K562 (cell line): ENCODE measurements around the gene SP6. TPM values are rescaled to one million over a fixed set of nuclear protein-coding genes. Genes with fewer than 3 reads are reported as not detected.

Experiments used
- GATAD2B ChIP-seq: fragments of 450-650 bp; IDR thresholded peaks from 2 replicates; pipeline ENCODE4 v1.6.1; 2017; ENCODE audit warnings: mild to moderate bottlenecking, borderline replicate concordance
- GTF2E2 ChIP-seq: fragments of 200-800 bp; sonication (Bioruptor generic); IDR thresholded peaks from 2 replicates; pipeline ENCODE4 v1.6.1; 2016; ENCODE audit warnings: missing genetic modification characterization, missing compliant biosample characterization
- KDM2B ChIP-seq: fragments of 250-450 bp; sonication (Bioruptor Pico); IDR thresholded peaks from 2 replicates; pipeline ENCODE4 v1.8.0; 2021; ENCODE audit warnings: mild to moderate bottlenecking, moderate library complexity
- KDM5B ChIP-seq: fragments of 200-600 bp; sonication (generic); IDR thresholded peaks from 2 replicates; pipeline ENCODE4 v1.6.1; 2012; ENCODE audit warnings: low read depth, mild to moderate bottlenecking, moderate library complexity, low read length, control low read depth, inconsistent platforms; ENCODE audit not compliant: insufficient replicate concordance
- PTBP1 ChIP-seq: fragments of 200-400 bp; formaldehyde crosslinking; IDR thresholded peaks from 2 replicates; pipeline ENCODE4 v1.6.1; 2017; ENCODE audit warnings: low read depth, low read length
- PTTG1 ChIP-seq: fragments of 450-650 bp; IDR thresholded peaks from 2 replicates; pipeline ENCODE4 v1.6.1; 2016; ENCODE audit warnings: low read depth, mild to moderate bottlenecking, missing genetic modification characterization, missing compliant biosample characterization
- ZKSCAN3 ChIP-seq: fragments of 250-450 bp; sonication (Bioruptor Pico); IDR thresholded peaks from 2 replicates; pipeline ENCODE4 v1.4.0; 2020
- ZNF140 ChIP-seq: fragments of 250-450 bp; sonication (Bioruptor Pico); IDR thresholded peaks from 2 replicates; pipeline ENCODE4 v1.8.0; 2021; ENCODE audit warnings: moderate library complexity, mild to moderate bottlenecking, inconsistent platforms
- ZNF398 ChIP-seq: fragments of 250-450 bp; sonication (Bioruptor Pico); IDR thresholded peaks from 2 replicates; pipeline ENCODE4 v1.8.0; 2021; ENCODE audit warnings: moderate library complexity, mild to moderate bottlenecking, inconsistent platforms
- polyA plus RNA-seq, 8 experiments: library from polyadenylated mRNA; depleted of rRNA in 4 of 8; stranded (reverse) in 5 of 8; unstranded in 3 of 8; fragments of >200 nt; fragmentation: Nextera tagmentation in 2 of 8; fragmentation: Illumina TruSeq in 1 of 8; extraction: Ambion mirVana in 2 of 8; extraction: Trizol in 1 of 8; gene quantifications; 2 replicates each; pipeline versions ENCODE4 v1.2.1 to v1.2.3, GENCODE V29; 2011 to 2014; ENCODE audit warnings: inconsistent platforms in 1 of 8, missing spikeins in 1 of 8
- total RNA-seq, 7 experiments: library from RNA; depleted of rRNA in 6 of 7; stranded (reverse); fragments of >200 nt in 6 of 7; fragmentation: Illumina TruSeq in 2 of 7; extraction: Trizol in 2 of 7; gene quantifications; 2 replicates each; pipeline versions ENCODE4 v1.2.1 to v1.2.3, GENCODE V29; 2011 to 2021; ENCODE audit warnings: low replicate concordance in 1 of 7

SP6 gene
- total and polyA plus RNA-seq, 9 of the 15 experiments (the other 6 are each of a cell fraction or from before 2014, with no cell fraction given), result 0.11 to 7.9 (median 2.2) TPM

GRCh38 chr17:47840742-47841487 is 10.0 kb downstream of the SP6 start, which contains the start of gene SCRN2 (continued):
- TF ChIP-seq ZNF398 (no peak), KDM5B (no peak), KDM2B (CRISPR knock-in tag) (no peak), GATAD2B (no peak; the same call in 1 of the 2 replicates), ZNF140 (CRISPR knock-in tag) (no peak), PTBP1 (no peak), GTF2E2 (tag) (0 out of 2 replicates have a peak, but pooled peaks have one; percentile 36), ZKSCAN3 (CRISPR knock-in tag) (no peak), PTTG1 (no peak)
